Measurements from ENCODE around the gene CRIP2. TPM values are rescaled to one million over a fixed set of nuclear protein-coding genes. Genes with fewer than 3 reads are reported as not detected.

Gene CRIP2
- total and polyA plus RNA-seq, 2 experiments from 2014 or later, result 3.4 to 9.6 TPM

DNA sequence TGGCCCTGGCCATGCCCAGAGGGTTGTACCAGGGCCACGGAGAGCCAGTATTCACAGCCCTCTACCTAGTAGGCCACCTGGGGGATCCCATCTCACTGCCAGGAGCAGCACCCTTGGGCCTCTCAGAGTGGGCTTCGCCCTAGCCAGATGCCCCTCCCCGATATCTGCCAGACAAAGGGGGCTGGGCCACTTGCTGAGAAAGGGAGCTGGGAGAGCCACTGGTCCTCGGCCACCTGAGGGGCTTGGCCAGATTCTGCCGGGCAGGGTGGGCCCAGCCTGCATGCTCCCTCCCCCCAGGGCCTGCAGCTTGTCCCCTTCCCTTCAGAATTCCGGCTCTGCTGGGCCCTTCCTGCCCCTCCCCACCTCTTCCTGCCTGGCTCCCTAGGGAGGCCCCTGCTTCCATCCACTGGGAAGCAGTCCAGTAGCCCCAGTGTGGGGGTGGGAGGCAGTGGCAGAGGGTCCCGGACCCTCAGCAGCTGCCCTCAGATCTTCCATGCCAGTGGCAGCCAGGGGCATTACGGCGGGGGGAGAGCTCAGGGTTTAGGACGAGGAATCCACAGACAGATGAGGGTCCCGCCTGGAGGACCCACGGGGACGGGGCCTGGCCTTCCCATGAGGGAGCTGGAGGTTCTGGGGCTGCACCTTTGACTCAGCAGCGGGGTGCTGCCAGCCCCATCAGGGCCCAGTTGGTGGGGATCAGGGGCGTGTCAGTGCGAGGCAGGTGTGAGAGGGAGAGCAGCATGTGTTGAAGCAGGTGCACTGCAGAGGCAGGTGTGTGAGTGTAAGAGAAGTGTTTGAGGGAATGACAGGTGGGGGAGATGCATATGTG is 2.4 kb downstream of the CRIP2 start:
- no peak for DNase-seq (ENCODE audit: low spot score)
- TF ChIP-seq ZNF114 (CRISPR knock-in tag; IDR thresholded peaks at IDR 0.05), result no peak
- 0 out of 2 replicates have a peak overlapping the region, but pooled peaks have one; percentile 78 for H3K4me2 ChIP-seq
- 0 out of 2 replicates have a peak, but pooled peaks cover 4% of the 10 kb centered on the region for H3F3A ChIP-seq (replicated peaks; ENCODE audit: low read depth)
- no peak overlapping the region for H3K4me3 ChIP-seq
- H3K27ac Mint-ChIP-seq, result no peak overlapping the region
- no peaks in the 10 kb centered on the region for H3K36me3 Mint-ChIP-seq (ENCODE audit: low read depth)
- no peaks in the 10 kb centered on the region for H3K9me2 ChIP-seq (ENCODE audit: insufficient read depth)
- no peaks in the 10 kb centered on the region for H3K36me3 ChIP-seq (ENCODE audit: insufficient read depth)
- peaks cover 73% of the 10 kb centered on the region for H3K27me3 ChIP-seq (ENCODE audit: insufficient read depth)
- no peaks in the 10 kb centered on the region for H4K20me1 ChIP-seq (replicated peaks; ENCODE audit: insufficient read depth)
- H2AFZ ChIP-seq, result no peak overlapping the region
- H3K4me3 Mint-ChIP-seq, result peak overlapping the region; percentile 34; the same call in 1 of the 3 replicates
- no peak for ATAC-seq
- peaks cover 13% of the 10 kb centered on the region; the same call in 2 of the 3 replicates for H3K4me1 Mint-ChIP-seq
- peaks cover 15% of the 10 kb centered on the region; the same call in 1 of the 2 replicates for H3K4me1 ChIP-seq (ENCODE audit: insufficient read depth)
- peaks cover 64% of the 10 kb centered on the region for H3K27me3 Mint-ChIP-seq (ENCODE audit: insufficient read depth, low read depth, poor library complexity)
- H3K27ac ChIP-seq (ENCODE audit: low read depth), result no peak overlapping the region
- no peaks in the 10 kb centered on the region for H3K9me3 Mint-ChIP-seq
- no peaks in the 10 kb centered on the region for H3K79me2 ChIP-seq (replicated peaks; ENCODE audit: insufficient read depth)

DNA sequence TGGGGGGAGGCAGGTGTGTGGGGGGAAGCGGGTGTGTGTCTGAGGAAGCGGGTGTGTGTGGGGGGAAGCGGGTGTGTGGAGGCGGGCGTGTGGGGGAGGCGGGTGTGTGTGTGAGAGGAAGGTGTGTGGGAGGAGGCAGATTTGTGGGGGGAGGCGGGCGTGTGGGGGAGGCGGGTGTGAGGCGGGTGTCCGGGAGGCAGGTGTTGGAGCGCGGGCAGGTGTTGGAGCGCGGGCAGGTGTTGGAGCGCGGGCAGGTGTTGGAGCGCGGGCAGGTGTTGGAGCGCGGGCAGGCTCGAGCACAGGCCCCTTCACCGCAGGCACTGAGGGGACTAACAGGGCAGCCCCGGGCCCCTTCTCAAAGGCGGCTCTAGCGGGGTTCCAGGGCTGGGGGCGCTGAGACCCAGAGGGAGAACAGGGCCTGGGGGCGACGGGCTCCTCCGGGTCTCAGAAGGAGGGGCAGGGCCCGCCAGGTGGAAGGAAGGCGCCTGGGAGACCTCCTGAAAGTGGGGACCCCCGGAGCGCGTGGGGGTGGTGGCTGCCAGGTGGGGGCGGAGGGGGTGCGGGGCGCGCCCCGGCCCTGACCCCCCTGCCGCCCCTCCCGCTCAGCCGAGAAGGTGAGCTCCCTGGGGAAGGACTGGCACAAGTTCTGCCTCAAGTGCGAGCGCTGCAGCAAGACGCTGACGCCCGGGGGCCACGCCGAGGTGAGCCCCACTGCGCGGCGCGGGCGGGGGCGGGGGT is 3.2 kb downstream of the CRIP2 start:
- TF ChIP-seq EZH2phosphoT487 (IDR thresholded peaks at IDR 0.05; ENCODE audit: unreplicated experiment) (peak; percentile 54), EZH2 (IDR thresholded peaks at IDR 0.05; ENCODE audit: low read depth, unreplicated experiment) (peak; percentile 83), NANOG (IDR thresholded peaks at IDR 0.05; ENCODE audit: borderline replicate concordance) (no peak)
- TF ChIP-seq, protein P1, sequence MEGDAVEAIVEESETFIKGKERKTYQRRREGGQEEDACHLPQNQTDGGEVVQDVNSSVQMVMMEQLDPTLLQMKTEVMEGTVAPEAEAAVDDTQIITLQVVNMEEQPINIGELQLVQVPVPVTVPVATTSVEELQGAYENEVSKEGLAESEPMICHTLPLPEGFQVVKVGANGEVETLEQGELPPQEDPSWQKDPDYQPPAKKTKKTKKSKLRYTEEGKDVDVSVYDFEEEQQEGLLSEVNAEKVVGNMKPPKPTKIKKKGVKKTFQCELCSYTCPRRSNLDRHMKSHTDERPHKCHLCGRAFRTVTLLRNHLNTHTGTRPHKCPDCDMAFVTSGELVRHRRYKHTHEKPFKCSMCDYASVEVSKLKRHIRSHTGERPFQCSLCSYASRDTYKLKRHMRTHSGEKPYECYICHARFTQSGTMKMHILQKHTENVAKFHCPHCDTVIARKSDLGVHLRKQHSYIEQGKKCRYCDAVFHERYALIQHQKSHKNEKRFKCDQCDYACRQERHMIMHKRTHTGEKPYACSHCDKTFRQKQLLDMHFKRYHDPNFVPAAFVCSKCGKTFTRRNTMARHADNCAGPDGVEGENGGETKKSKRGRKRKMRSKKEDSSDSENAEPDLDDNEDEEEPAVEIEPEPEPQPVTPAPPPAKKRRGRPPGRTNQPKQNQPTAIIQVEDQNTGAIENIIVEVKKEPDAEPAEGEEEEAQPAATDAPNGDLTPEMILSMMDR (conservative IDR thresholded peaks at IDR 0.05; ENCODE audit: low read depth in 2 of 2), result no peak
- peak overlapping the region; percentile 34; the same call in 1 of the 3 replicates for H3K4me3 Mint-ChIP-seq
- H3K4me2 ChIP-seq, result peak overlapping the region; percentile 72
- H3K36me3 ChIP-seq (ENCODE audit: insufficient read depth), result no peaks in the 10 kb centered on the region
- peaks cover 81% of the 10 kb centered on the region for H3K27me3 ChIP-seq (ENCODE audit: insufficient read depth)
- peaks cover 17% of the 10 kb centered on the region; the same call in 1 of the 2 replicates for H3K4me1 ChIP-seq (ENCODE audit: insufficient read depth)
- H3K9me3 Mint-ChIP-seq, result no peaks in the 10 kb centered on the region
- DNase-seq (ENCODE audit: low spot score), result peak; percentile 42
- no peaks in the 10 kb centered on the region for H3K9me2 ChIP-seq (ENCODE audit: insufficient read depth)
- no peak overlapping the region for H2AFZ ChIP-seq
- H3K27ac ChIP-seq (ENCODE audit: low read depth), result no peak overlapping the region
- H3F3A ChIP-seq (replicated peaks; ENCODE audit: low read depth), result 0 out of 2 replicates have a peak, but pooled peaks cover 4% of the 10 kb centered on the region
- peaks cover 17% of the 10 kb centered on the region; the same call in 2 of the 3 replicates for H3K4me1 Mint-ChIP-seq
- ATAC-seq, result no peak
- no peaks in the 10 kb centered on the region for H4K20me1 ChIP-seq (replicated peaks; ENCODE audit: insufficient read depth)
- no peak overlapping the region for H3K27ac Mint-ChIP-seq
- H3K27me3 Mint-ChIP-seq (ENCODE audit: insufficient read depth, low read depth, poor library complexity), result peaks cover 66% of the 10 kb centered on the region
- H3K4me3 ChIP-seq, result peak overlapping the region; percentile 47
- H3K36me3 Mint-ChIP-seq (ENCODE audit: low read depth), result no peaks in the 10 kb centered on the region
- no peaks in the 10 kb centered on the region for H3K79me2 ChIP-seq (replicated peaks; ENCODE audit: insufficient read depth)

Data from GM23338 (cell line).